ENCODE data around the gene OR51D1. TPM values are rescaled to one million over a fixed set of nuclear protein-coding genes. Genes with fewer than 3 reads are reported as not detected.
A peak's percentile ranks its signal among the peaks of the same experiment; 100 is the strongest.

OR51D1 gene
- total and polyA plus RNA-seq, 9 of the 15 experiments (the other 6 are each of a cell fraction or from before 2014, with no cell fraction given), result not detected

GRCh38 chr11:4607781-4608666 is 29.3 kb upstream of the OR51D1 start, which contains the start of gene TRIM68 (continued):
- TF ChIP-seq CHD7 (IDR thresholded peaks at IDR 0.05; ENCODE audit: low read depth, low read length), result no peak
- 0 out of 2 replicates have a peak, but pooled peaks have one; percentile 44 for TF ChIP-seq KAT7 (CRISPR knock-in tag; IDR thresholded peaks at IDR 0.05; ENCODE audit: borderline replicate concordance)
- TF ChIP-seq ZNF507 (tag; conservative IDR thresholded peaks at IDR 0.05), result no peak
- TF ChIP-seq ZFPM2 (CRISPR knock-in tag; IDR thresholded peaks at IDR 0.05), result no peak
- TF ChIP-seq ZNF23 (CRISPR knock-in tag; IDR thresholded peaks at IDR 0.05), result no peak
- no peak for TF ChIP-seq NBN (IDR thresholded peaks at IDR 0.05; ENCODE audit: low read depth)
- TF ChIP-seq MYNN (IDR thresholded peaks at IDR 0.05), result 0 out of 2 replicates have a peak, but pooled peaks have one; percentile 38
- TF ChIP-seq MYNN (CRISPR knock-in tag; IDR thresholded peaks at IDR 0.05), result no peak
- no peak for TF ChIP-seq RUNX1 (IDR thresholded peaks at IDR 0.05; ENCODE audit: low read depth)
- no peak for TF ChIP-seq ZNF583 (CRISPR knock-in tag; IDR thresholded peaks at IDR 0.05)

Measured in K562 (cell line).